ENCODE results near the gene MAPK14. TPM values are rescaled to one million over a fixed set of nuclear protein-coding genes. Genes with fewer than 3 reads are reported as not detected.

Gene MAPK14
- total and polyA plus RNA-seq, 7 donors: 30.8 to 91.1 (median 61.9) TPM

- intact Hi-C loops (cut with DNase I): no loop called here
- WGBS, 2 donors: 60 to 83% methylated on average over 3 of the region's 3 CpGs
- peak overlapping the region in 2 of 4 donors; percentile 17 to 47 for H3K27ac ChIP-seq
- peaks cover 0 to 98% (median 82%) of the 10 kb centered on the region in 4 donors for H3K4me1 ChIP-seq
- TF ChIP-seq, protein P1, sequence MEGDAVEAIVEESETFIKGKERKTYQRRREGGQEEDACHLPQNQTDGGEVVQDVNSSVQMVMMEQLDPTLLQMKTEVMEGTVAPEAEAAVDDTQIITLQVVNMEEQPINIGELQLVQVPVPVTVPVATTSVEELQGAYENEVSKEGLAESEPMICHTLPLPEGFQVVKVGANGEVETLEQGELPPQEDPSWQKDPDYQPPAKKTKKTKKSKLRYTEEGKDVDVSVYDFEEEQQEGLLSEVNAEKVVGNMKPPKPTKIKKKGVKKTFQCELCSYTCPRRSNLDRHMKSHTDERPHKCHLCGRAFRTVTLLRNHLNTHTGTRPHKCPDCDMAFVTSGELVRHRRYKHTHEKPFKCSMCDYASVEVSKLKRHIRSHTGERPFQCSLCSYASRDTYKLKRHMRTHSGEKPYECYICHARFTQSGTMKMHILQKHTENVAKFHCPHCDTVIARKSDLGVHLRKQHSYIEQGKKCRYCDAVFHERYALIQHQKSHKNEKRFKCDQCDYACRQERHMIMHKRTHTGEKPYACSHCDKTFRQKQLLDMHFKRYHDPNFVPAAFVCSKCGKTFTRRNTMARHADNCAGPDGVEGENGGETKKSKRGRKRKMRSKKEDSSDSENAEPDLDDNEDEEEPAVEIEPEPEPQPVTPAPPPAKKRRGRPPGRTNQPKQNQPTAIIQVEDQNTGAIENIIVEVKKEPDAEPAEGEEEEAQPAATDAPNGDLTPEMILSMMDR (IDR thresholded peaks at IDR 0.05): no peak
- no peak for TF ChIP-seq POLR2A (IDR thresholded peaks at IDR 0.05)
- no peak for TF ChIP-seq EP300 (IDR thresholded peaks at IDR 0.05)
- TF ChIP-seq POLR2AphosphoS5 (IDR thresholded peaks at IDR 0.05): no peak
- no peak overlapping the region for H3K4me3 ChIP-seq
- no peaks in the 10 kb centered on the region for H3K27me3 ChIP-seq
- H3K36me3 ChIP-seq: no peaks in the 10 kb centered on the region
- no peak for DNase-seq
- H3K9me3 ChIP-seq: no peaks in the 10 kb centered on the region
Observed at GRCh38 chr6:36033935-36034334, 6.3 kb downstream of the MAPK14 start.

- Histone ChIP-seq H3K4me3 (no peak overlapping the region), H3K36me3 (no peaks in the 10 kb centered on the region), H3K9me3 (no peaks in the 10 kb centered on the region), H3K27ac (peak overlapping the region in 2 of 4 donors; percentile 17 to 47), H3K4me1 (peaks cover 0 to 100% (median 85%) of the 10 kb centered on the region in 4 donors), H3K27me3 (no peaks in the 10 kb centered on the region)
- WGBS, 2 donors: 75 to 80% methylated on average over 3 of the region's 3 CpGs
- TF ChIP-seq POLR2A (IDR thresholded peaks at IDR 0.05): no peak
- TF ChIP-seq, protein P1 (IDR thresholded peaks at IDR 0.05): no peak
- TF ChIP-seq POLR2AphosphoS5 (IDR thresholded peaks at IDR 0.05): no peak
- TF ChIP-seq EP300 (IDR thresholded peaks at IDR 0.05): no peak
- intact Hi-C loops (cut with DNase I): no loop called here
- DNase-seq: no peak
Observed at GRCh38 chr6:36034441-36034840, 6.8 kb downstream of the MAPK14 start.

GRCh38 chr6:36035225-36035624 lies 7.6 kb downstream of the MAPK14 start:
- no peak overlapping the region for H3K4me3 ChIP-seq
- no peaks in the 10 kb centered on the region for H3K9me3 ChIP-seq
- no peaks in the 10 kb centered on the region for H3K27me3 ChIP-seq
- 74 to 79% methylated on average over 4 of the region's 4 CpGs for WGBS, 2 donors
- H3K4me1 ChIP-seq: peaks cover 0 to 98% (median 85%) of the 10 kb centered on the region in 4 donors
- intact Hi-C loops (cut with DNase I): no loop called here
- H3K36me3 ChIP-seq: no peaks in the 10 kb centered on the region
- no peak for DNase-seq
- H3K27ac ChIP-seq: peak overlapping the region in 1 of 4 donors; percentile 10
- TF ChIP-seq, protein P1 (IDR thresholded peaks at IDR 0.05): no peak
- no peak for TF ChIP-seq EP300 (IDR thresholded peaks at IDR 0.05)
- no peak for TF ChIP-seq POLR2A (IDR thresholded peaks at IDR 0.05)
- TF ChIP-seq POLR2AphosphoS5 (IDR thresholded peaks at IDR 0.05): no peak

DNA sequence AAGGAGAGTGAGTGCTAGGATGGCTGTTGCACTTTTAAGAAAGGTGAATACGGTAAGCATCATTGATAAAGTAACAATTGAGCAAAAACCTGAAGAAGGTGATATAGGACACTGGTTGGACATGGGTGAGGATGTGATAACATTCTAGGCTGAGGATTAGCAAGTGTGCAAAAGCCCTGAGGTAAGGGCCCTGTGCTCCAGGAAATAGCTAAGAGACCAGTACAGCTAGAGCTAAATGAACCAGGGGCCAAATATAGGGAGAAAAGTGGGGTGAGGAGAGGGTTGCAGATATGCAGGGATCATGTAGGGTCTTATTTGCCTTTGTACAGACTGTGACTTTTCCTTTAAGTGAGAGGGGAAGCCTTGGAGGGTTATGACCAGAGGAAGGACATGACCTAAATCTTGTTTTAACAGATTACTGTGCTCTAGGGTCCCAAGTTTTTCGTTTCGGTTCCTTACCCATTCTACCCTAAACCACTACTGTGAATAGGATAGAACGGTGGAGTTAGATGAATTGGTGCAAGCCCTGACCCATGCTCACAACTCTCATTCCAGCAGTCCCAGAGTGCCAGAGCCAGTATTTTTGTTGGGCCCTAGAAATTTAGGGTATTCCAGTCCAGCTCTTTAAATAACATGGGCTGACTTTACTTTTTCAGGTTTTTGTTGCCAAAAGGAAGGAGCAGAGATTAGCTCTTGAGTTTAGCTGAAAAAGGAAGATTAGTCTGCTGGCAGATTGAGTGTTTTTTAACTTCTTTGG lies 10.7 kb downstream of the MAPK14 start:
- intact Hi-C loops (cut with DNase I): no loop called here
- H3K36me3 ChIP-seq: no peaks in the 10 kb centered on the region
- no peak overlapping the region for H3K27ac ChIP-seq
- TF ChIP-seq, protein P1 (IDR thresholded peaks at IDR 0.05): no peak
- TF ChIP-seq POLR2AphosphoS5 (IDR thresholded peaks at IDR 0.05): no peak
- TF ChIP-seq EP300 (IDR thresholded peaks at IDR 0.05): no peak
- TF ChIP-seq POLR2A (IDR thresholded peaks at IDR 0.05): no peak
- H3K27me3 ChIP-seq: no peaks in the 10 kb centered on the region
- DNase-seq: no peak
- peaks cover 0 to 88% (median 61%) of the 10 kb centered on the region in 4 donors for H3K4me1 ChIP-seq
- no peak overlapping the region for H3K4me3 ChIP-seq
- WGBS, 2 donors: 54 to 80% methylated on average over 4 of the region's 4 CpGs
- H3K9me3 ChIP-seq: no peaks in the 10 kb centered on the region
